SK-N-SH treated with all-trans-retinoic acid at 6 μM for 48 hours (cell line): ENCODE measurements around the gene HERC2.

Source experiments
- ATAC-seq: fragments of 200-7000 bp; cut with Tn5 transposase; 3 replicates; pipeline ENCODE4 v1.9.1; 2020; ENCODE audit warnings: mild to moderate bottlenecking, moderate library complexity
- ARNTL ChIP-seq: fragments of 450-650 bp; formaldehyde crosslinking; IDR thresholded peaks from 2 replicates; pipeline ENCODE4 v1.5.0; 2020; ENCODE audit warnings: low read depth, mild to moderate bottlenecking, moderate library complexity, borderline replicate concordance
- BACH2 ChIP-seq: fragments of 250-450 bp; sonication (Bioruptor Pico); IDR thresholded peaks from 2 replicates; pipeline ENCODE4 v1.9.0; 2021; ENCODE audit warnings: mild to moderate bottlenecking, borderline replicate concordance
- CREB5 ChIP-seq: fragments of 250-450 bp; sonication (Bioruptor Pico); IDR thresholded peaks from 2 replicates; pipeline ENCODE4 v1.5.1; 2020; ENCODE audit warnings: low read depth, mild to moderate bottlenecking, moderate library complexity
- CSRNP3 ChIP-seq: fragments of 250-450 bp; sonication (Bioruptor Pico); IDR thresholded peaks from 2 replicates; pipeline ENCODE4 v1.5.1; 2021; ENCODE audit warnings: mild to moderate bottlenecking, moderate library complexity
- ESRRG ChIP-seq: fragments of 250-450 bp; sonication (Bioruptor Pico); IDR thresholded peaks from 2 replicates; pipeline ENCODE4 v1.6.1; 2021; ENCODE audit warnings: mild to moderate bottlenecking
- GLIS3 ChIP-seq: fragments of 250-450 bp; sonication (Bioruptor Pico); IDR thresholded peaks from 2 replicates; pipeline ENCODE4 v1.5.0; 2020; ENCODE audit warnings: mild to moderate bottlenecking, moderate library complexity
- ISL1 ChIP-seq: fragments of 250-450 bp; sonication (Bioruptor Pico); IDR thresholded peaks from 2 replicates; pipeline ENCODE4 v2.1.2; 2022; ENCODE audit warnings: mild to moderate bottlenecking, moderate library complexity
- OSR1 ChIP-seq: fragments of 250-450 bp; sonication (Bioruptor Pico); IDR thresholded peaks from 2 replicates; pipeline ENCODE4 v1.8.0; 2022; ENCODE audit warnings: moderate library complexity, mild to moderate bottlenecking, inconsistent platforms
- PATZ1 ChIP-seq: fragments of 250-450 bp; sonication (Bioruptor Pico); IDR thresholded peaks from 2 replicates; pipeline ENCODE4 v1.8.0; 2020; ENCODE audit warnings: mild to moderate bottlenecking, moderate library complexity, borderline replicate concordance
- POU6F1 ChIP-seq: fragments of 250-450 bp; sonication (Bioruptor Pico); IDR thresholded peaks from 2 replicates; pipeline ENCODE4 v1.8.0; 2021; ENCODE audit warnings: low read depth, mild to moderate bottlenecking, moderate library complexity, borderline replicate concordance
- RARB ChIP-seq: fragments of 250-450 bp; sonication (Bioruptor Pico); IDR thresholded peaks from 2 replicates; pipeline ENCODE4 v1.8.0; 2021; ENCODE audit warnings: mild to moderate bottlenecking, moderate library complexity
- TCF4 ChIP-seq: fragments of 250-450 bp; sonication (Bioruptor Pico); IDR thresholded peaks from 2 replicates; pipeline ENCODE4 v1.8.0; 2021; ENCODE audit warnings: mild to moderate bottlenecking, moderate library complexity, borderline replicate concordance
- TOX ChIP-seq: fragments of 250-450 bp; sonication (Bioruptor Pico); IDR thresholded peaks from 2 replicates; pipeline ENCODE4 v1.8.0; 2021; ENCODE audit warnings: mild to moderate bottlenecking, moderate library complexity, borderline replicate concordance
- TSHZ2 ChIP-seq: fragments of 250-450 bp; sonication (Bioruptor Pico); IDR thresholded peaks from 2 replicates; pipeline ENCODE4 v1.5.0; 2020; ENCODE audit warnings: mild to moderate bottlenecking, moderate library complexity
- ZC3H10 ChIP-seq: fragments of 250-450 bp; sonication (Bioruptor Pico); IDR thresholded peaks from 2 replicates; pipeline ENCODE4 v1.5.1; 2021; ENCODE audit warnings: mild to moderate bottlenecking, moderate library complexity
- ZNF70 ChIP-seq: fragments of 450-650 bp; formaldehyde crosslinking; IDR thresholded peaks from 2 replicates; pipeline ENCODE4 v1.5.0; 2020; ENCODE audit warnings: mild to moderate bottlenecking, moderate library complexity

The HERC2 gene

GRCh38 chr15:28118531-28118930 is 203.4 kb downstream of the HERC2 start:
- no peak for ATAC-seq
- TF ChIP-seq ISL1 (CRISPR knock-in tag), result no peak
- TF ChIP-seq, all 23 proteins: peak for 0

GRCh38 chr15:28118083-28118482 is 203.9 kb downstream of the HERC2 start:
- ATAC-seq, result no peak

GRCh38 chr15:28117432-28117990 is 204.5 kb downstream of the HERC2 start:
- TF ChIP-seq TSHZ2 (CRISPR knock-in tag) (no peak), TCF4 (no peak), ESRRG (CRISPR knock-in tag) (no peak), ZNF70 (no peak), POU6F1 (CRISPR knock-in tag) (no peak), OSR1 (no peak), ARNTL (CRISPR knock-in tag) (no peak), ZC3H10 (CRISPR knock-in tag) (no peak), CSRNP3 (CRISPR knock-in tag) (no peak)
- ATAC-seq, result no peak

More at GRCh38 chr15:28118083-28118482, 203.9 kb downstream of the HERC2 start:
- no peak for TF ChIP-seq ARNTL (CRISPR knock-in tag)
- TF ChIP-seq CSRNP3 (CRISPR knock-in tag), result no peak
- TF ChIP-seq GLIS3, result no peak
- TF ChIP-seq ESRRG (CRISPR knock-in tag), result no peak
- TF ChIP-seq TCF4, result no peak
- TF ChIP-seq TOX, result no peak
- no peak for TF ChIP-seq RARB (CRISPR knock-in tag)
- TF ChIP-seq ZC3H10 (CRISPR knock-in tag), result no peak

GRCh38 chr15:28116521-28117431 is 205.2 kb downstream of the HERC2 start:
- TF ChIP-seq BACH2 (CRISPR knock-in tag), result no peak
- TF ChIP-seq RARB (CRISPR knock-in tag), result no peak
- no peak for TF ChIP-seq CSRNP3 (CRISPR knock-in tag)
- TF ChIP-seq PATZ1 (CRISPR knock-in tag), result no peak
- no peak for TF ChIP-seq CREB5 (CRISPR knock-in tag)
- TF ChIP-seq GLIS3, result no peak
- ATAC-seq, result no peak
